22Rv1 (cell line): ENCODE data around the gene HSPA1A.

Experiments
- H3K27ac ChIP-seq: fragments of 450-650 bp; 2 replicates; pipeline ENCODE4 v1.5.1; 2017
- CTCF ChIP-seq: fragments of 450-650 bp; IDR thresholded peaks from 2 replicates; pipeline ENCODE4 v1.5.1; 2017; ENCODE audit warnings: mild to moderate bottlenecking
- ZFX ChIP-seq: fragments of 450-650 bp; IDR thresholded peaks from 2 replicates; pipeline ENCODE4 v1.6.1; 2017; ENCODE audit warnings: antibody characterized with exemption, borderline replicate concordance

Gene HSPA1A

DNA sequence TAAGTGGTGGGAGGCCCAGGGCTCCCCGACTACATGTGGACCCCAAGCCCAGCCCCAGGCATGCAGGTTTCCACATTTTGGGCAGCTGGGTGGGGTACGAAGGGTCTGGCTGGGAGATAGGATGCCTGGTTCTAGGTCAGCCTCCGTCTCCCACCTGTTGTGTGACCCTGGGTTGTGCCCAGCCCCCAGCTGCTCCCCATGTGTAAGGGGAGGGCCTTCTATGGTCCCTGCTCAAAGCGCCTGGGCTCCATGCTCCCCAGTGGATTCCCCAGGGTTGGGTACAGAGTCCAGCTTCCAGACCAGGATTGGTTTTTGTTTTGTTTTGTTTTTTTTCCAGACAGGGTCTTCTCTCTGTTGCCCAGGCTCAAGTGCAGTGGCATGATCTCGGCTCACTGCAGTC, 37.1 kb upstream of the HSPA1A start:
- TF ChIP-seq ZFX (no peak), CTCF (no peak)
- H3K27ac ChIP-seq: peak overlapping the region; percentile 81

DNA sequence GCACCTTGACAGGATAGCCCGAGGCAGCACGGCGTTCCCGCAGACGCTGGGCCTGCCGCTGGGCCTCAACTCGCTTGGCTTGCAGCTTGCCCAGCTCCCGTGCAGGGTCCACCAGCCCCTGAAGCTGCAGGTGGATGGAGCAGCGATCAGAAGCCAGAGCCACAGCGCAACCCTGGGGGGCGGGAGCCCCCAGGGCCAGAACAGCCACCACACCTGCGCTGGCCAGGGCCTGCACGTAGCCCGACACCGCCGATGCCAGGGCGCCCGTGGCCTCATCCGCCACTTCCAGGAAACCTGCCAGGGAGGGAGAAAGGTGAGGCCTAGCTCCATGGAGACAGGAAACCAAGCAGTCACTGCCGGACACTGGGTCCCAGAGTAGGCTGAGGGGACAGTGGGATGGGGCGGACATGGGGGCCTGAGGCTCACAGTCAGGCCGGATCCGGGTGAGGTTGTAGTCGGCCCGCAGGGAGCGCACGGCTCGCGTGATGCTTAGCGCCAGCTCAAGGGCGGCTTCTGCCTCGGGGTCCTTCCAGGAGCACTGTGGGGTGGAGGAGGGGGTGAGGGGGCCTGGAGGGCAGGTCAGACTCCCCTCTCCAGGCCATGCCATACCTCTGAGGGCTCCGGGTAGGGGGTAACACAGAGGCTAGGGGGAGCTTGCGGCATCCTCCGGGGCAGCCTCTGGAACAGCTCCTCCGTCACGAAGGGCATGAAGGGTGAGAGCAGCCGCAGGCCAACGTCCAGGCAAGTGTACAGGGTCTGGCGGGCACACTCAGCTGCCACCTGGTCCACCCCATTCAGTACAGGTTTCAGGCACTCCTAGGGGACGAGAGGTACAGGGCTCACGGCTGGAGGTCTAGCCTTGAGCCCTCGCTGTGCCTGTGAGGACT, 36.1 kb upstream of the HSPA1A start:
- 0 out of 2 replicates have a peak overlapping the region, but pooled peaks have one; percentile 81 for H3K27ac ChIP-seq
- TF ChIP-seq CTCF (no peak), ZFX (no peak)

GRCh38 chr6:31779908-31780307, 35.4 kb upstream of the HSPA1A start:
- no peak overlapping the region for H3K27ac ChIP-seq
- TF ChIP-seq ZFX: no peak
- no peak for TF ChIP-seq CTCF

DNA sequence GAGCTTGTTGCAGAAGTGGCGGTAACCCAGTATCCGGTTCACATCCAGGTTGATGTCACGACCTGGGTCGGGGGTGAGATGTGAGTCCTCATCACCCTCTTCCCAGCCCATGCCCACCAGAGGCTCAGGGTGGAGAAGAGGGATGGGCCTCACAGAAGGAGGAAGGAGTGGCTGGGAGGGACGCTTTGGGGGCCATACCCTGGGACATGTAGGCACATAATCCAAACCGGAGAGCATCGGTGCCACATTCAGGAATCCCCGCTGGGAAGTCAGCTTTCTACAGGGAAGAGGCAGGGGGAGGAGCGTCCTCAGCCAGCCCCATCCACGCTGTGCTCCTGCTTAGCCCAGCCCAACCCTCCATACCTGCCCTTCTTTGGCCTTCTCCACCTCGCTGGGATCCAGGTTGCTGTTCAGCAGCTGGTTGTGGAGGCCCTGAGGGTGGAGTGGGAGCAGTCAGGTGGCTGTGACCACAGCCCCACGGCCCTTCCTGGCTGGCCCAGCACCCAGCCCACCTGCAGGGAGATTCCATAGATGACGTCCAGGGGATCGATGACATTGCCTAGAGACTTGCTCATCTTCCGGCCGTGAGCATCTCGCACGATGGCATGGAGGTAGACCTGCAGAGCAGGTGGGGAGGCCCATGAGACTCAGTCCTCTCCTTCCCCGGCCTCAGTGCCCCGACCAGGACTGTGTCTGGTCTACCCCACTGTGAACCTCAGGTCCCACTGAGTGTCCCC, 34.7 kb upstream of the HSPA1A start:
- no peak overlapping the region for H3K27ac ChIP-seq
- no peak for TF ChIP-seq ZFX
- no peak for TF ChIP-seq CTCF

- no peak for TF ChIP-seq ZFX
- TF ChIP-seq CTCF: no peak
- H3K27ac ChIP-seq: no peak overlapping the region
Observed at GRCh38 chr6:31781244-31782125, 33.9 kb upstream of the HSPA1A start.

GRCh38 chr6:31782126-31782855, 33.1 kb upstream of the HSPA1A start:
- TF ChIP-seq ZFX: no peak
- no peak for TF ChIP-seq CTCF
- no peak overlapping the region for H3K27ac ChIP-seq
